Fibroblast of skin of scalp (primary cell): ENCODE results near the gene TCEANC2.
"Not testable (repeated sequence)": the region's sequence is repeated elsewhere in the genome, so short reads cannot be mapped to it uniquely, and the experiment has no call there.

ENCODE experiments used
- DNase-seq: peaks from one replicate; pipeline ENCODE4 v3.0.0-alpha.2; 2013

TCEANC2 gene

DNA sequence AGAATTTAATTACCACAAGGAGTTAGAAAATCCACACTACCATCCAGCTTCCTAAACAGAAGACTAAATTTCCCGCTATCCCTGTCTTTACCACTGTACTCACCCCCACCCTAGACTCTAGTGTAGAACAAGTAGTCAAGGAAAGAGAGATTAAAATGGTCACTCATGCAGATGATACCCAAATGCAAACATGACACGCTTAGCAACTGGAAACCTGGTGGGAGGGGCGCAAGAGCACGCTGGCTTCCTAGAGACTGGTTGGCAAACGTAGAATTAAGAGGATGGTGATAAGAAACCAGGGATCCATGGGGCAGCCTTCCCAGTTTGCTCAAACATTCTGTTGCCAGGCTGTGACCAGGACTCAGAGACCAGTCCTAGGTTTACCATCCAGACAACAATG lies 25.6 kb upstream of the TCEANC2 start:
- no peak for DNase-seq

DNA sequence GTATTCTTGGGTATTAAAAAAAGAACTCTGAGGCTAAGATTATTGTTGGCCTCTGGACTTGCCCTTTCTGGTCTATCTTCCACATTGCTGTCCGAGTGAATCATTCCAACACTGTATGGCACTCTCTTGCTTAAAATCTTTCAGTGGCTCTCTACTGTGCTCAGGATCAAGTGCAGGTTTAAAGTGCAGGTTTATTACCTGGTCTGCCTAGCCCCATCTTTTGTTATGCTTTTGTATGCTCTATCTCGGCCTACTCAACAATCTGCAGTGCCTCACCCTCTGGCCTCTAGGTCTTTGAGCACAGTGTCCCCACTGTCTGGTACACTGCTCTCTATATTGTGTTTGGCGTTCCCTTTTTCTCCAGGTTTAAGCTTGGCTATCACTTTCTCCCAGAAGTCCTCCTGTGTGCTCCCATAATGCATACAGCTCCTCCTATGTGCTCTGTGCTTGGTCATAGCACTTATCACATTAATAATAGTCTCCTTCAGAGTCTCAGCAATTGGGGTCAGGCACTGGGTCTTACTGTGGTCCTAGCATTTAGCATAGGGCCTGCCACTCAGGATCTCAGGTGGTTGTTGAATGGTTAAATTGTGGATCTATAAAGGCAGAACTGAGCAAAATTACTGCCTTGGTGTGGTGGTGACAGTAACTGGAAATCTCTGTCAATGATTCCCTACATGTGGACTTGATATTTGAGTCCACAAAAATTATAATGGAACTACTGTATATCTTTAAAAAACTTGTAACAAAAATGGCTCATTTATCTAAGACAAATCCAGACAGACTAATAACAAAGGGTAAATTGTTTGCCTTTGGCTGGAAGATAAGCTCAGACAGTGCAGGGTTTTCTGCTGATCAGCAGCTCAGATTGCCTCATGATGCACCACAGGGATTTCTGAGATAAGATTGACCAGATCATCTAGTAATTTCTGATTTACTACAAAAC lies 24.8 kb upstream of the TCEANC2 start:
- no peak for DNase-seq

DNA sequence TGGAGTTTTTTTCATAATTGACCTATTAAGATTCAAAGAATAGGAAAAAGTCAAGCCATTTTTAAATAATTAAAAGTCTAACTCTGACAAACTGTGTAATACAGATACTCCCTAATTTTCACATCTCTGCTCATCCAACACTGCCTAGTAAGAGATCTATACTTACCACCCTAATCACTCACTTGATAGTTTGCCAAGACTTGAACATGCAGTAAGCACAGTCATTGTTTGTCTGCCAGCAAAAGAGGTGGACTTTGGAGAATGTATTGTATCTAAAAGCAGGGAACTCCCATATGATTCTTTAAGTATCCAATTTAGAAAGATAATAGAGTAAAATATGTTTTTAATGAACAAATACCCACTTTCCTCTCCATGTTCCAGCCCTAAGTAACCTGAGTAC lies 15.9 kb upstream of the TCEANC2 start:
- DNase-seq, result no peak

- no peak for DNase-seq
Observed at GRCh38 chr1:54041806-54042205, 11.6 kb upstream of the TCEANC2 start.

DNA sequence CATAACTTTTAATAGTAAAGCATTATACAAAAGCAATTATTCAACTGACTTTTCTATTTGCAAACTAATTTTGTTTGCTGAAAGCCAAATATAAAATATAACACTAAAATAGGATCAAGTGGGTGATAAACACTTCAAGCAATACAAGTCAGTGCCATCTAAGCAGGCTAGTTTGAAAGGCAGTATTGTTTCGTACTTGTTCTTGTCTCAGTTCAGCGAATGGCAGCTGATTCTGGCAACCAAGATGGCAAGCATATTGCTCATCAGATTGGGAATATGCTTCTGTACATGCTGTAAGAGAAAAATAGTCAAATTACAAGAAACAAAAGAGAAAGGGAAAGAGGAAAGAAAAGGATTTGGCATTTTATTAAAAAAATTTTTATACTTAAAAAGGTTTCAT lies 7.9 kb upstream of the TCEANC2 start:
- DNase-seq, result no peak

- peak; percentile 40 for DNase-seq
Observed at GRCh38 chr1:54046671-54047383, 6.6 kb upstream of the TCEANC2 start.

DNA sequence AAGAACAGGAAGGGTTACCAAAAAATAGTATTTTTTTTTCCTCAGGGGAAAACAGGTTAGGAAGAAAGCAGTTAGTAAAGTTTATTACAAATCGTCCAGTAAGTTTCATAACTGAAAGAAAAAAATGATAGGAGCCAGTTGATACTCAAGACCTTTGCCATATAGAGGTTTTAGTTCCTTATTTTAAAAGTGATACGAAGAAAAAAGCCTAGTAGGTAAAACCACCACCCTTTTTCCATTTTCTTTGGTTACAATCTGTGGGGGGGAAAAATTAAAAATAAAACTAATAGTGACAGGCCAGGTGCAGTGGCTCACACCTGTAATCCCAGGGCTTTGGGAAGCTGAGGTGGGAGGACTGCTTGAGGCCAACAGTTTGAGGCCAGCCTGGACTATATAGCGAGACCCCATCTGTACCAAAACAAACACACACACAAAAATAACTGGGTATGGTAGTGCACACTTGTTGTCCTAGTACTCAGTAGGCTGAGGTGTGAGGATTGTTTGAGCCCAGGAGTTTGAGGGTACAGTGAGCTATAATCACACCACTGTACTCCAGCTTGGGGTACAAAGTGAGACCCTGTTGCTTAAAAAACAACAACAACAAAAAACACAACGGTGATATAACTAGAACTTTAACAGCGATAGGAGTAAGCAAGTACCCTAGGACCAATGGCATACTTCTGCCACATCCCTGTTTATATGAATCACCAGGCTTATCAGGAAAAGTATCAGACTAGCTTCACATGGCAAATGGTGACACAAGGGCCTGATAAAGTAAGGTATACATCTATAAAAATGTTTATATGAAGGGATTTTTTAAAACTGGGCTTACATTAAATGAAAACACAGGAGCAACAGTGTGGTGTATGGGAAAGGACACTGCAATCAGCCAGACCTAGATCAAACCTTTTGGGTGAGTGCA lies 5.8 kb upstream of the TCEANC2 start:
- DNase-seq, result no peak

DNA sequence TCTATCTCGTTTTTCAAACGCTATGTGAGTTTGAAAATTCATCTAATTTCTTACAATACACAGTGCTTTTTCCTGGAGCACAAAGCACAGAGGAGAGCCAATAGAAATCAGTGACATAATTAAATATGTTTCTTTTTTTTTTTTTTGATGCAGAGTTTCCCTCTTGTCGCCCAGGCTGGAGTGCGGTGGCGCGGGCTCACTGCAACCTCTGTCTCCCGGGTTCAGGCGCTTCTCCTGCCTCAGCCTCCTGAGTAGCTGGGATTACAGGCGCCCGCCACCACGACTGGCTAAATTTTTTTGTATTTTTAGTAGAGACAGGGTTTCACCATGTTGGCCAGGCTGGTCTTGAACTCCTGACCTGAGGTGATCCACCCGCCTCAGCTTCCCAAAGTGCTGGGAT lies 3.0 kb upstream of the TCEANC2 start:
- not testable (repeated sequence) for DNase-seq

GRCh38 chr1:54051933-54052430 lies 1.4 kb upstream of the TCEANC2 start:
- DNase-seq, result no peak

DNA sequence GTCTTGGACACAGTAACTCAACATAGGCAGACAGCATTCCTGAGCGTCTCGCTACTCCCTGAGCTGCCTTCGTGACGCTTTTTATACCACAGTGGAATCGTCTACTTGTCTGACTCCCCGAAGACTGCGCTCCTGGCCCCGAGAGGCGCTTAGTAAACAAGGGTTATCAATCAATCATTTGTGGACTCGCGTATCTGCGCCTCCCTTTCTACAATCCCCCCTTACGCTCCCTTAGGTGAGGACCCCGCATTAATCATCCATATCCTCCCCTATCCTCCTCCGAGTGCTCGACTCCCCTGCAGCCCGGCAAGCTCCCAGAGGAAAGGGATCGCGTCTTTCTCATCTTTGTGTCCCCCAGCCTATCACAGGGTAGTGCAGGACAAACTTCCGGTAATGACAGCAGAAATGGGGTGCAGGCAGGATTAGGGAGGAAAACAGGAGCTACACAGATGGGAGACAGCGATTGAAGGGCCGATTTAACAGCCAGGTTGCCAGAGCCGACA lies 926 bp upstream of the TCEANC2 start:
- peak; percentile 57 for DNase-seq

- no peak for DNase-seq
Observed at GRCh38 chr1:54053745-54054437, 483 bp downstream of the TCEANC2 start.

DNA sequence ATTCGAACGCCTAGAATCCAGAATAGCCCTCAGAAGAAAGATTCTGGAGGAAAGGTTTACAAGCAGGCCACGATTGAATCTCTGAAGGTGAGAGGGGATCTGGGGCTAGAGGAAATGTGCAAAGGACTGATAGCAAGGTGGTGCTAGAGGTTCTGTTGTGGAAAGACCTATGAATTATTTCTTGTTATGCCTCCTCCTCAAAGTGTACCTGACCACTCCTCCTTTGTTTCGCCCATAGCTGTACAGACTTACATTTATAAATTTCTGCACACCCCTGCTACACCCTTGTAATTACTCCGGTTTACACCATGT lies 986 bp downstream of the TCEANC2 start:
- DNase-seq, result no peak

DNA sequence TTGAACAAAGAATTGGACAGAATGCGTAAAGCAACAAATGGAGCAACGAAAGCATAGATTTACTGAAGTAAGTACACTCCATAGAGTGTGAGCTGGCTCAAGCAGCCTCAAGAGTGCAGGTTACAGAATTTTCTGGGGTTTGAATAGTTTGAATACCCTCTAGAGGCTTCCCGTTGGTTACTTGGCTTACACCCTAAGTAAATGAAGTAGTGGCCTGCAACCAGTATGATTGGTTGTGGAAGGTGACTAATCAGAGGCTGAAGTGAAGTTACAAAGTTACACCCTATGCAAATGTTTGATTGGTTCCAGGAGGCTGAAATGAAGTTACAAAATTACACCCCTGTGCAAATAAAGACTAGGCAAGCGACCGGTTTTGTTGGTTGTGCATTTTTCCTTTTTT lies 10.9 kb downstream of the TCEANC2 start:
- DNase-seq, result peak; percentile 14

DNA sequence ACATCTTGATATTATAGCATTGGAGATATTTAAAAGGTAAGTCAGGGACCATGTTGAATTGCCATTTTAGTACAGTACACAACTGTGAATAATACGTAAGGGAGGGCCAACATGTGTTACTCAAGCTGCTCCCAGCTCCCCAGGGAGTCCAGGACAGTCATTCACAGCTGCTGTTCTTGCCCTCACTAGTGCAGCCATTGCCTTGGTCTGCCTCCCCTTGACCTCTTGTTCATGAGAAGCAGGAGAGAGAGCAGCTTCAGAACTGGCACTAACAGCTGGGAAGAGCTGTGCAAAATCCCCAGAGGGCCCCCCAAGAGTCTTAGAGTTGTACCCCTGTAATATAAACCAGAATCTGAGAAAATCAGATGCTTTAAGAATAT lies 16.4 kb downstream of the TCEANC2 start:
- DNase-seq, result peak; percentile 38

DNA sequence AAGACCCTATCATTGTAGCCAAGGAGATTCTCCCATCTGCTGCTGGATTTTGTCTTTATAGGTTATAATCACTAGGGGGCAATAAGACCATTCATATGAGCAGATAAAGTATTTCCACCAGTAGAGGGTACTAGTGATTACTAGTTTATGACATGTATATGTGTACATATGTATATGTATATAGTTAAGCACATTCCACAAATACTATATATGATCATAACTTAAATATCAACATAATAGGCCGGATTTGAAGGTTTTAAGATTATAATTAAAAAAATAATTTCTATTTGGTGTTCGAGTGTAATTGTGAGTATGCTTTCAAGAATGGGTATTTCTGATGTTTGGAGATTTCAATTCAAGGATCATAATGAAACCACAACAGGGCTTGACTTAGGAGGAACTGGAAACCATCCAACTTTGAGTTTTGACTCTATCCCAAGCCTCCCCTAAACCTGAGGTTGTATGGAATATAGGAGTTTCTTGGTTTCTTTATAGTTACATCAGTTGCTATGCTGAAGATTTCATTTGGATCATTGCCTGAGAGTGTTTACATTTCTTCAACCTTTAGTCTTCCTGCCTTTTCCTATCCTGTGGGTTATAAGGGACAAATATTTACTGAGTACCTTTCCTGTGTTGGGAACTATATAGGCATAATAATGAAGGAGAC lies 16.9 kb downstream of the TCEANC2 start:
- peak; percentile 75 for DNase-seq

GRCh38 chr1:54077359-54077758 lies 24.0 kb downstream of the TCEANC2 start:
- no peak for DNase-seq

DNA sequence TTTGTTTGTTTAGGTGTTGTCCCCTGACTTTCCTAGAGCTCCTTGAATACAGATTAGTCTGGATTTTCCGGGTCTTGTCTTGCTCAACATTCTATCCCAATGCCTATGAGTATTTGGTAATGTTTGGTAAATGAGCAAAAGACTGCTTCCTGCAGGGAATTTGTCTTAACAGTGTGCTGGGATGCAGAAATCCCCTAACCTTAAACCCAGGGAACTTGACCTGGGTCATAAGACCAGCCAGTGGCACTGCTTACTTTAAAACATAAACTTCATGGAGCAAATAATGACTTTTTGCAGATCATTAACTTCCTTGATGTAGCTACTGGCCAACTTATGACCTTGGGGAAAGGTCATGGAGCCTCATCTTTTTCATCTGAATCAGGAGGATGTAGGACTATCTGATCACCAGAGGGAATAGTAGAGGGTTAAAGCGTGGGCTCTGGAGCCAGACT lies 27.2 kb downstream of the TCEANC2 start:
- no peak for DNase-seq

DNA sequence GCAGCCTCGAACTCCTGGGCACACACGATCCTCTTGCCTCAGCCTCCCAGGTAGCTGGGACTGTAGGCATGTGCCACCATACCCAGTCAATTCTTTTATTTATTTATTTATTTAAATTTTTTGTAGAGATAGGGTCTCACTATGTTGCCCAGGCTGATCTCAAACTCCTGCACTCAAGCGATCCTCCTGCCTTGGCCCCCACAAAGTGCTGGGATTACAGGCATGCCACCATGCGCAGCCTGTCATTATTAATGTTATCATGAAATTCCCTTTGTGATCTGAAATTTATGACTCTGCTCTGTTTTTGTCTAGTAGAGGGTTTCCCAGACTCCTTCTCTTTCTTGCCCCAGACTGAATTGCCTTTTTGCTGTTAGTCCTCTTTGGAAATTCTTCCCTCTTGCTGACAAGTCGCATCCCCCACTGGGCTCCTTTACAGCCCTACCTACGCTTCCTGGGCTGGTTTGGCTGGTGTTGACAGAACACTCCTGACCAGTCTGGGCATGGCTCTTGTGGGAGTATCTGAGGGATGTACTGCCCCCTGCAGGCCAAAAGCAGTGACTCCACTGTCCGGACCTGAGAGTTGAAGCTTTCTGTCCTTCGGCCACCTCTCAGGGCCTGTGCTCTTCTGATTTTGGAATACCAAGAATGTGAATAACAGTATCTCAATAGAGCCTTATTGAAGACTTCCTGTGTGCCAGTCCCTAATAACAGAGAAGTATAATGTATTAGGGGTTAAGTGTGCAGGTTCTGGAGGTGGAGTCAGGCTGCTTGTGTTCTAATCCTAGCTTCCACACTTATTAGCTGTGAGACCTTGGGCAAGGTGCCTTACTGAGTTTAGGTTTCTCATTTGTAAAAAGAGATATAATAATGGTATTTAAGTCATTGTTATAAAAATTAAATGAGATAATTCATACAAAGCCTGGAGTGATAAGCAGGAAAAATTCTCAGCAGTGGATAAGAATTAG lies 28.2 kb downstream of the TCEANC2 start:
- peak; percentile 46 for DNase-seq

DNA sequence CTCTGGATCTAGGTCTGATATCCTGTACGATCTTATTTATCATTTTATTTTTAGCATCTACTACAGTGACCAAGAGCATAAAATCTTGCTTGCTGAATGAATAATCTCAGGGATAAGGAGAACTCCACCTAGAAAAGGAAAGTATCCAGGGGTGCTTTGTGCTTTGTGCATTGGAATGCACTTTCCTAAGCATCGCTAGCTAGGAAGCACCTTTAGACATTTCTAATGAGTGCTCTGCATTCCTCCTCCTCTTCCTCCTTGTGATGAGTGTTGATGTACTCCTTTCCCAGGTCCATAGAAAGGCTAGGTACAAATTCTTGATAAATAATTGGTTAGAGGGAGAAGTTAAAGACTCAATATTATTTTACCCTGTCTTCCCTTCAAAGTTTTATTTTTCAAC lies 31.4 kb downstream of the TCEANC2 start:
- DNase-seq, result no peak

DNA sequence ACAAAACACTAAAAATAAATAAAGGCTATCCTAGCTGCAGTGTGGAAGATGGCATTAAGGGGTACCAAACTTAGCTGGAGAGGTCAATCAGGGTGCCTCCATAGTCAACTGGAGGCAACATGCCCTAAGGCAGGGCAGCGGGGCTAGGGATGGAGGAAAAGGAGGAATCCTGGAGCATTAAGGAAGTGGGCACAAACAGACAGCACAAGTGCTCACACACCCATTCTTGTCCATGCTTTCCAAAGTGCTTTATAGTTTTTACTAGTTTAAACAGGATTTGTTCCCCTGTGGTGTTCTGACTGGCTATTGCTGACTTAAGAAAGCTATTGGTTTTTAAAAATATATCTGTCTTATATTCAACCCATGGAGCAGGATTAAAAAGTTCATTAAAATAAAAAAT lies 33.3 kb downstream of the TCEANC2 start:
- DNase-seq, result no peak
